ENCODE measurements around the gene MBD5.

The MBD5 gene

GRCh38 chr2:148375214-148375613 is 354.3 kb downstream of the MBD5 start:
- TF ChIP-seq POLR2A (IDR thresholded peaks at IDR 0.05; ENCODE audit: low read depth, low read length) = no peak
- DNase-seq (ENCODE audit: insufficient read length, low spot score) (no peak), FAIRE-seq (no peak)

GRCh38 chr2:148391324-148391723 is 370.4 kb downstream of the MBD5 start:
- DNase-seq (ENCODE audit: insufficient read length, low spot score) (no peak), FAIRE-seq (no peak)
- no peak for TF ChIP-seq POLR2A (IDR thresholded peaks at IDR 0.05; ENCODE audit: low read depth, low read length)

GRCh38 chr2:148402786-148403185 is 381.9 kb downstream of the MBD5 start:
- no peak for DNase-seq (ENCODE audit: insufficient read length, low spot score)

GRCh38 chr2:148410899-148411298 is 390.0 kb downstream of the MBD5 start:
- no peak for TF ChIP-seq POLR2A (IDR thresholded peaks at IDR 0.05; ENCODE audit: low read depth, low read length)

More at GRCh38 chr2:148402786-148403185, 381.9 kb downstream of the MBD5 start:
- TF ChIP-seq POLR2A (IDR thresholded peaks at IDR 0.05; ENCODE audit: low read depth, low read length) = no peak
- no peak for FAIRE-seq

GRCh38 chr2:148416248-148416647 is 395.4 kb downstream of the MBD5 start:
- TF ChIP-seq POLR2A (IDR thresholded peaks at IDR 0.05; ENCODE audit: low read depth, low read length) = no peak
- DNase-seq (ENCODE audit: insufficient read length, low spot score) = no peak
- no peak for FAIRE-seq

More at GRCh38 chr2:148410899-148411298, 390.0 kb downstream of the MBD5 start:
- FAIRE-seq (no peak), DNase-seq (ENCODE audit: insufficient read length, low spot score) (no peak)

GRCh38 chr2:148430101-148430500 is 409.2 kb downstream of the MBD5 start:
- no peak for TF ChIP-seq POLR2A (IDR thresholded peaks at IDR 0.05; ENCODE audit: low read depth, low read length)
- no peak for DNase-seq (ENCODE audit: insufficient read length, low spot score)
- no peak for FAIRE-seq

GRCh38 chr2:148447877-148448276 is 427.0 kb downstream of the MBD5 start:
- TF ChIP-seq POLR2A (IDR thresholded peaks at IDR 0.05; ENCODE audit: low read depth, low read length) = no peak
- DNase-seq (ENCODE audit: insufficient read length, low spot score) = no peak
- FAIRE-seq = no peak

- DNase-seq (ENCODE audit: insufficient read length, low spot score) (no peak), FAIRE-seq (no peak)
- no peak for TF ChIP-seq POLR2A (IDR thresholded peaks at IDR 0.05; ENCODE audit: low read depth, low read length)
These were observed 429.6 kb downstream of the MBD5 start for GRCh38 chr2:148450531-148450930.

GRCh38 chr2:148451046-148451445 is 430.2 kb downstream of the MBD5 start:
- FAIRE-seq (no peak), DNase-seq (ENCODE audit: insufficient read length, low spot score) (no peak)
- no peak for TF ChIP-seq POLR2A (IDR thresholded peaks at IDR 0.05; ENCODE audit: low read depth, low read length)

- no peak for FAIRE-seq
- no peak for DNase-seq (ENCODE audit: insufficient read length, low spot score)
These were observed 434.9 kb downstream of the MBD5 start for GRCh38 chr2:148455791-148456190.

GRCh38 chr2:148458171-148458570 is 437.3 kb downstream of the MBD5 start:
- no peak for FAIRE-seq
- no peak for DNase-seq (ENCODE audit: insufficient read length, low spot score)
- TF ChIP-seq POLR2A (IDR thresholded peaks at IDR 0.05; ENCODE audit: low read depth, low read length) = no peak

More at GRCh38 chr2:148455791-148456190, 434.9 kb downstream of the MBD5 start:
- TF ChIP-seq POLR2A (IDR thresholded peaks at IDR 0.05; ENCODE audit: low read depth, low read length) = no peak

GRCh38 chr2:148459377-148459778 is 438.5 kb downstream of the MBD5 start:
- FAIRE-seq (no peak), DNase-seq (ENCODE audit: insufficient read length, low spot score) (no peak)
- no peak for TF ChIP-seq POLR2A (IDR thresholded peaks at IDR 0.05; ENCODE audit: low read depth, low read length)

GRCh38 chr2:148461876-148462275 is 441.0 kb downstream of the MBD5 start:
- no peak for FAIRE-seq
- no peak for DNase-seq (ENCODE audit: insufficient read length, low spot score)
- no peak for TF ChIP-seq POLR2A (IDR thresholded peaks at IDR 0.05; ENCODE audit: low read depth, low read length)

GRCh38 chr2:148475626-148476025 is 454.7 kb downstream of the MBD5 start:
- no peak for FAIRE-seq
- DNase-seq (ENCODE audit: insufficient read length, low spot score) = no peak
- TF ChIP-seq POLR2A (IDR thresholded peaks at IDR 0.05; ENCODE audit: low read depth, low read length) = no peak

GRCh38 chr2:148479398-148479797 is 458.5 kb downstream of the MBD5 start:
- no peak for FAIRE-seq
- TF ChIP-seq POLR2A (IDR thresholded peaks at IDR 0.05; ENCODE audit: low read depth, low read length) = no peak
- no peak for DNase-seq (ENCODE audit: insufficient read length, low spot score)

GRCh38 chr2:148483665-148484064 is 462.8 kb downstream of the MBD5 start:
- no peak for DNase-seq (ENCODE audit: insufficient read length, low spot score)
- no peak for FAIRE-seq
- TF ChIP-seq POLR2A (IDR thresholded peaks at IDR 0.05; ENCODE audit: low read depth, low read length) = no peak

Data from H54 (cell line).